Activated T-cell treated with anti-CD3 and anti-CD28 coated beads, Interleukin-2, amount 50 U/mL, for 4 hours (primary cell): ENCODE measurements around the gene FBN3. TPM values are rescaled to one million over a fixed set of nuclear protein-coding genes. Genes with fewer than 3 reads are reported as not detected.
"Not testable (repeated sequence)": the region's sequence is repeated elsewhere in the genome, so short reads cannot be mapped to it uniquely, and the experiment has no call there.

Experiments
- ATAC-seq, 2 donors: fragments of 200-7000 bp; cut with Tn5 transposase; one replicate each; pipeline ENCODE4 v1.10.0; 2021
- DNase-seq: peaks from one replicate; pipeline ENCODE4 v3.0.0-alpha.2; 2020
- H3K27me3 Mint-ChIP-seq: one replicate; pipeline ENCODE4 v1.8.0; 2021; ENCODE audit warnings: low read depth, mixed read lengths
- H3K36me3 Mint-ChIP-seq: one replicate; pipeline ENCODE4 v1.8.0; 2022; ENCODE audit warnings: mixed read lengths; ENCODE audit not compliant: insufficient read depth
- H3K4me1 Mint-ChIP-seq: one replicate; pipeline ENCODE4 v1.8.0; 2021; ENCODE audit warnings: low read depth, mixed read lengths
- H3K4me3 Mint-ChIP-seq: one replicate; pipeline ENCODE4 v1.8.0; 2021; ENCODE audit warnings: mild to moderate bottlenecking, moderate library complexity, mixed read lengths
- H3K9me3 Mint-ChIP-seq: one replicate; pipeline ENCODE4 v1.8.0; 2021; ENCODE audit warnings: mixed read lengths
- total RNA-seq, 3 donors: library from RNA; stranded (reverse); gene quantifications; one replicate each; pipeline ENCODE4 v1.2.1, GENCODE V29; 2021

FBN3 gene
- total RNA-seq, 3 donors from 2014 or later: 0.03 TPM; not detected in 2

- Mint-ChIP-seq H3K9me3 (no peaks in the 10 kb centered on the region), H3K4me3 (no peak overlapping the region), H3K27me3 (peaks cover 16% of the 10 kb centered on the region), H3K4me1 (no peaks in the 10 kb centered on the region), H3K36me3 (no peaks in the 10 kb centered on the region)
- peak; percentile 15 for DNase-seq
- peak; percentile 53 to 73 for ATAC-seq
Measured at GRCh38 chr19:8158411-8159074, 9.2 kb upstream of the FBN3 start.

- no peak for ATAC-seq
- no peak overlapping the region for H3K4me3 Mint-ChIP-seq
- no peaks in the 10 kb centered on the region for H3K36me3 Mint-ChIP-seq
- H3K9me3 Mint-ChIP-seq: no peaks in the 10 kb centered on the region
- H3K4me1 Mint-ChIP-seq: no peaks in the 10 kb centered on the region
- DNase-seq: no peak
- peaks cover 33% of the 10 kb centered on the region for H3K27me3 Mint-ChIP-seq
Measured at GRCh38 chr19:8155318-8155717, 5.9 kb upstream of the FBN3 start.

GRCh38 chr19:8154014-8154413, 4.6 kb upstream of the FBN3 start:
- not testable (repeated sequence) for H3K4me3 Mint-ChIP-seq, H3K4me1 Mint-ChIP-seq, H3K9me3 Mint-ChIP-seq, DNase-seq, H3K36me3 Mint-ChIP-seq
- peaks cover 41% of the 10 kb centered on the region for H3K27me3 Mint-ChIP-seq
- ATAC-seq: peak; percentile 35 to 37

- Mint-ChIP-seq H3K4me3 (no peak overlapping the region), H3K4me1 (peaks cover 3% of the 10 kb centered on the region), H3K9me3 (no peaks in the 10 kb centered on the region), H3K36me3 (no peaks in the 10 kb centered on the region), H3K27me3 (peaks cover 57% of the 10 kb centered on the region)
- DNase-seq: no peak
- no peak for ATAC-seq
Measured at GRCh38 chr19:8151767-8152035, 2.3 kb upstream of the FBN3 start.

- no peak for ATAC-seq
- H3K36me3 Mint-ChIP-seq: no peaks in the 10 kb centered on the region
- H3K4me3 Mint-ChIP-seq: no peak overlapping the region
Measured at GRCh38 chr19:8150998-8151766, 1.8 kb upstream of the FBN3 start.

GRCh38 chr19:8150178-8150865, 930 bp upstream of the FBN3 start:
- H3K4me3 Mint-ChIP-seq: no peak overlapping the region
- ATAC-seq (no peak), DNase-seq (no peak)
- H3K9me3 Mint-ChIP-seq: no peaks in the 10 kb centered on the region
- peaks cover 60% of the 10 kb centered on the region for H3K27me3 Mint-ChIP-seq
- H3K36me3 Mint-ChIP-seq: no peaks in the 10 kb centered on the region
- peaks cover 3% of the 10 kb centered on the region for H3K4me1 Mint-ChIP-seq

More at GRCh38 chr19:8150998-8151766, 1.8 kb upstream of the FBN3 start:
- H3K27me3 Mint-ChIP-seq: peaks cover 62% of the 10 kb centered on the region
- H3K9me3 Mint-ChIP-seq: no peaks in the 10 kb centered on the region
- no peak for DNase-seq
- peaks cover 3% of the 10 kb centered on the region for H3K4me1 Mint-ChIP-seq

GRCh38 chr19:8148410-8149260, 757 bp downstream of the FBN3 start:
- peaks cover 3% of the 10 kb centered on the region for H3K4me1 Mint-ChIP-seq
- H3K36me3 Mint-ChIP-seq: no peaks in the 10 kb centered on the region
- ATAC-seq: peak; percentile 47 to 55
- H3K4me3 Mint-ChIP-seq: peak overlapping the region; percentile 60
- peaks cover 52% of the 10 kb centered on the region for H3K27me3 Mint-ChIP-seq
- H3K9me3 Mint-ChIP-seq: no peaks in the 10 kb centered on the region
- DNase-seq: no peak

GRCh38 chr19:8148088-8148409, 1.3 kb downstream of the FBN3 start:
- Mint-ChIP-seq H3K4me3 (peak overlapping the region; percentile 60), H3K4me1 (peaks cover 3% of the 10 kb centered on the region), H3K36me3 (no peaks in the 10 kb centered on the region), H3K9me3 (no peaks in the 10 kb centered on the region), H3K27me3 (peaks cover 51% of the 10 kb centered on the region)
- DNase-seq (no peak), ATAC-seq (no peak)

GRCh38 chr19:8147582-8147978, 1.8 kb downstream of the FBN3 start:
- DNase-seq: no peak
- Mint-ChIP-seq H3K9me3 (no peaks in the 10 kb centered on the region), H3K36me3 (no peaks in the 10 kb centered on the region), H3K4me1 (peaks cover 3% of the 10 kb centered on the region), H3K4me3 (no peak overlapping the region), H3K27me3 (peaks cover 51% of the 10 kb centered on the region)
- ATAC-seq: no peak

GRCh38 chr19:8146877-8147581, 2.4 kb downstream of the FBN3 start:
- ATAC-seq: no peak
- Mint-ChIP-seq H3K27me3 (peaks cover 50% of the 10 kb centered on the region), H3K4me1 (peaks cover 3% of the 10 kb centered on the region), H3K4me3 (no peak overlapping the region), H3K9me3 (no peaks in the 10 kb centered on the region), H3K36me3 (no peaks in the 10 kb centered on the region)
- no peak for DNase-seq

- Mint-ChIP-seq H3K4me1 (peaks cover 3% of the 10 kb centered on the region), H3K36me3 (no peaks in the 10 kb centered on the region), H3K4me3 (no peak overlapping the region), H3K27me3 (peaks cover 35% of the 10 kb centered on the region), H3K9me3 (no peaks in the 10 kb centered on the region)
- no peak for ATAC-seq
- DNase-seq: no peak
Measured at GRCh38 chr19:8144273-8144995, 5.0 kb downstream of the FBN3 start.

GRCh38 chr19:8143041-8143440, 6.4 kb downstream of the FBN3 start:
- Mint-ChIP-seq H3K4me1 (no peaks in the 10 kb centered on the region), H3K36me3 (no peaks in the 10 kb centered on the region), H3K27me3 (peaks cover 29% of the 10 kb centered on the region), H3K4me3 (no peak overlapping the region), H3K9me3 (no peaks in the 10 kb centered on the region)
- DNase-seq (no peak), ATAC-seq (no peak)

GRCh38 chr19:8142513-8142900, 6.9 kb downstream of the FBN3 start:
- no peak for ATAC-seq
- DNase-seq: no peak
- Mint-ChIP-seq H3K4me1 (no peaks in the 10 kb centered on the region), H3K36me3 (no peaks in the 10 kb centered on the region), H3K27me3 (peaks cover 24% of the 10 kb centered on the region), H3K4me3 (no peak overlapping the region), H3K9me3 (no peaks in the 10 kb centered on the region)
